Left ventricle myocardium inferior (tissue), 1 donor: Measurements from ENCODE around the gene TOX4. TPM values are rescaled to one million over a fixed set of nuclear protein-coding genes. Genes with fewer than 3 reads are reported as not detected.
A peak's percentile ranks its signal among the peaks of the same experiment; 100 is the strongest.

Experiments used
- DNase-seq: peaks from one replicate; pipeline ENCODE4 v3.0.0-alpha.2; 2020
- H3K27ac ChIP-seq: fragments of 200-600 bp; replicated peaks from 2 replicates; pipeline ENCODE4 v1.8.0; 2021
- H3K27me3 ChIP-seq: fragments of 200-600 bp; 2 replicates; pipeline ENCODE4 v1.8.0; 2021; ENCODE audit warnings: low read depth
- H3K36me3 ChIP-seq: fragments of 200-600 bp; 2 replicates; pipeline ENCODE4 v1.8.0; 2021
- H3K4me1 ChIP-seq: fragments of 200-600 bp; 2 replicates; pipeline ENCODE4 v1.8.0; 2021
- H3K4me3 ChIP-seq: fragments of 200-600 bp; 2 replicates; pipeline ENCODE4 v1.8.0; 2021; ENCODE audit warnings: mild to moderate bottlenecking, moderate library complexity
- H3K9me3 ChIP-seq: fragments of 200-600 bp; replicated peaks from 2 replicates; pipeline ENCODE4 v1.8.0; 2021
- intact Hi-C: fragments of 100-400 bp; cut with micrococcal nuclease; formaldehyde crosslinking; loops from one replicate; pipeline ENCODE4 v1.11.0; 2022
- total RNA-seq: library from RNA; stranded (reverse); fragmentation: NEBNext Ultra II Directional; extraction: Animal tissue kit (Norgen Biotek cat#: 25700); gene quantifications from one replicate; pipeline ENCODE4 v1.2.1, GENCODE V29; 2021
- TF ChIP-seq, protein P1 (sequence below): fragments of 200-600 bp; IDR thresholded peaks from 2 replicates; pipeline ENCODE4 v1.8.0; 2021; ENCODE audit warnings: antibody characterized with exemption, mild to moderate bottlenecking, borderline replicate concordance
- donor health status: DM: no; HTN: yes; CAD: no; lungs with severe emphysema.

The TOX4 gene
- total RNA-seq, 1 donor from 2014 or later, result 84.8 TPM

DNA sequence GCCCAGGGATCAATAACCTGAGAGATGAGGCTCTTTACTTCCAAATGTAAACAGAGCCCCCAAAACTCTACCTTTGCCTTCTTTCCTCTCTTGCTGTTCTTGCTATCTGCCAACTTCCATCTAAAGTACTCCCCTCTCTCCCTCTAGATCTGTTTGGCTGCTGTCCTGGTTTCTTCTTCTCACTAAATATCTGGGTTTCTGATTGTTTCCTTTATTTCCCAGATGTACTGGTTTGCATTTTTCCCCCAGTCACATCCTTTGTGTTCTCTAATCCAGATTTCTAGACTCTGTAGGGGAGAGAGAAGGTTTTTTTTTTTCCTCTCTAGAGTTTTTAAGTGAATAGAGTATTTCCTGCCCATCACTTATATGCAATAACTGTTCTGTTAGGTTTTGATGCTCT lies 56.3 kb downstream of the TOX4 start:
- no peaks in the 10 kb centered on the region for H3K9me3 ChIP-seq
- no peak overlapping the region for H3K27ac ChIP-seq
- H3K4me3 ChIP-seq, result no peak overlapping the region
- DNase-seq, result no peak
- TF ChIP-seq, protein P1, sequence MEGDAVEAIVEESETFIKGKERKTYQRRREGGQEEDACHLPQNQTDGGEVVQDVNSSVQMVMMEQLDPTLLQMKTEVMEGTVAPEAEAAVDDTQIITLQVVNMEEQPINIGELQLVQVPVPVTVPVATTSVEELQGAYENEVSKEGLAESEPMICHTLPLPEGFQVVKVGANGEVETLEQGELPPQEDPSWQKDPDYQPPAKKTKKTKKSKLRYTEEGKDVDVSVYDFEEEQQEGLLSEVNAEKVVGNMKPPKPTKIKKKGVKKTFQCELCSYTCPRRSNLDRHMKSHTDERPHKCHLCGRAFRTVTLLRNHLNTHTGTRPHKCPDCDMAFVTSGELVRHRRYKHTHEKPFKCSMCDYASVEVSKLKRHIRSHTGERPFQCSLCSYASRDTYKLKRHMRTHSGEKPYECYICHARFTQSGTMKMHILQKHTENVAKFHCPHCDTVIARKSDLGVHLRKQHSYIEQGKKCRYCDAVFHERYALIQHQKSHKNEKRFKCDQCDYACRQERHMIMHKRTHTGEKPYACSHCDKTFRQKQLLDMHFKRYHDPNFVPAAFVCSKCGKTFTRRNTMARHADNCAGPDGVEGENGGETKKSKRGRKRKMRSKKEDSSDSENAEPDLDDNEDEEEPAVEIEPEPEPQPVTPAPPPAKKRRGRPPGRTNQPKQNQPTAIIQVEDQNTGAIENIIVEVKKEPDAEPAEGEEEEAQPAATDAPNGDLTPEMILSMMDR, result no peak
- intact Hi-C loops, result no loop called here
- H3K4me1 ChIP-seq, result peaks cover 11% of the 10 kb centered on the region
- no peaks in the 10 kb centered on the region for H3K36me3 ChIP-seq
- peaks cover 71% of the 10 kb centered on the region for H3K27me3 ChIP-seq

GRCh38 chr14:21534576-21534975 lies 57.6 kb downstream of the TOX4 start:
- Histone ChIP-seq H3K4me3 (no peak overlapping the region), H3K27me3 (peaks cover 84% of the 10 kb centered on the region), H3K36me3 (no peaks in the 10 kb centered on the region), H3K9me3 (no peaks in the 10 kb centered on the region), H3K27ac (no peak overlapping the region), H3K4me1 (peaks cover 11% of the 10 kb centered on the region)
- TF ChIP-seq, protein P1, result no peak
- no peak for DNase-seq
- intact Hi-C loops, result no loop called here

DNA sequence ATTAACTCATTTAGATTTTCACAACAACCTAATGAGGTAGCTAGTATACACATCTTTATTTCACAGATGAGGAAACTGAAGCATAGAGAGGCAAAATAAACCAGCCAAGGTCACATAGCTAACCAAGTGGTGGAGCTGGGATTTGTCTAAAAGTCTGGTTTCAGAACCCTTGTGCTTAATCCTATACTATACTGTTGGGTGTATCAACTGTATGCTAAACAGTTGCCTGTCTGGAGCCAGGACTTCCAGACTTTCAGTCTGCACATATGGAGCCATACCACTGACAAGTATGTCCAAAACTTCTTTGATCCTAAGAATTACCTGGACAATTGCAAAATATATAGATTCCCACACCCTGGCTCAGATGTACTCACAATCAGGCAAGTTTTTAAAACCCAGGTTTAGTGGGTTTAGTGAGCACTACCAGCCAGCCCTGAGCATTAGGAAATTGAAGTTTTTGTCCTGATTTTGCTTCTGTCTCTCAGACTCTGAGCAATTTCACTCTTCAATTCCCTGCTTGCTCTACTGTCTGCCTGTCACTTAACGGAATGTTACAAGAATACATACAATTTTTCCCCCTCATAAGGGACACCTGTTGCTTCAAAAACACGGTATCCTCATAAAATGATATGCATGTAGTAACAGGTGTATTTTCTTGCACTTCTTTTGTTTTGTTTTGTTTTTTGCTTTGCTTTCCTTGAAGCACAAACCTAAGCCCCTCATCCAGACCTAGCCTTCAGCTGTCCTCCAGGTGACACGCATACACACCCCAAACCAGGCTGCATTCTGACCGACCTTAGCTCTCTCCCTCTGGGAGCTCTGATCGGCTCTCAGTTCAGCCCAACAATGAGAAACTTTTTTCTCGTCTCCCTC lies 58.8 kb downstream of the TOX4 start:
- Histone ChIP-seq H3K4me1 (peaks cover 11% of the 10 kb centered on the region), H3K4me3 (peak overlapping the region; percentile 58), H3K27me3 (peaks cover 96% of the 10 kb centered on the region), H3K36me3 (no peaks in the 10 kb centered on the region), H3K27ac (no peak overlapping the region), H3K9me3 (no peaks in the 10 kb centered on the region)
- intact Hi-C loops, result no loop called here
- DNase-seq, result no peak
- TF ChIP-seq, protein P1, result no peak

DNA sequence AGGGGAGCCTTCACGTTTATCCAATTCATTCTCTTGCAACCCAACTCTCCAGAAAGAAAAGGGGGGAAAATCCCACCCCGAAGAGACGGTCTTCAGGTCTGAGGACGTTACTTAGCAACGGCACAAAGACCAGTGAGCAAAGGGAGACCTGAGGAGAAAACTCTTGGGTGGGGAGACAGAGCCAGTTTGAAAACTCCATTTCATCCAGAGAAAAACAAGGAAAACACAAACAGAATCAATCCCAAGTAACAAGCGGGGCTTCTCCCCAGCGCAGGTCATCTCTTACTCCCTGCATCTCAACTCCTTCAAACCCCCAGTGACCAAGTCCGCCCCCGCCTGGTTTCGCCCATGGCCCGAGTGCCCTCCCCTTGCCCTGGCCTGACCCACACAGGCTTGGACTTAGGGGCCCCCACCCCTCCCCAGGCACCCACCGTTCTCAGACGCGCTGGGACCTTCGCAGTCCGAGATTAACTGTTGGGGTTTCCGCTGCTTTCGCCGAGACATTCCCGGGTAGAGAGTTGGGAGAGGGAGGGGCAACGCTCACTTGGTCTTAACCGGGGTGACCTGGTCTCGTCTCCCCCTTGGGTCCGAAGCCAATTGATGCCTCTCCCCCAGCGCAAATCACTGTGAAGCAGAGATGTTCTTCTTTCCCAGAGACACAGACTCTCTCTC lies 59.6 kb downstream of the TOX4 start:
- peaks cover 100% of the 10 kb centered on the region for H3K27me3 ChIP-seq
- DNase-seq, result no peak
- no peaks in the 10 kb centered on the region for H3K36me3 ChIP-seq
- H3K9me3 ChIP-seq, result no peaks in the 10 kb centered on the region
- TF ChIP-seq, protein P1, result no peak
- no peak overlapping the region for H3K27ac ChIP-seq
- peaks cover 11% of the 10 kb centered on the region for H3K4me1 ChIP-seq
- H3K4me3 ChIP-seq, result peak overlapping the region; percentile 58
- intact Hi-C loops, result no loop called here

GRCh38 chr14:21537090-21537424 lies 60.1 kb downstream of the TOX4 start:
- H3K27me3 ChIP-seq, result peaks cover 100% of the 10 kb centered on the region
- no peaks in the 10 kb centered on the region for H3K9me3 ChIP-seq
- H3K4me1 ChIP-seq, result peaks cover 11% of the 10 kb centered on the region
- DNase-seq, result no peak
- TF ChIP-seq, protein P1, result no peak
- no peak overlapping the region for H3K27ac ChIP-seq
- H3K4me3 ChIP-seq, result peak overlapping the region; percentile 58
- no peaks in the 10 kb centered on the region for H3K36me3 ChIP-seq
- intact Hi-C loops, result no loop called here
